HEK293T (cell line): ENCODE results near the gene JARID2.

Experiments used
- CTCF ChIA-PET: fragments of 350-600 bp; formaldehyde crosslinking; extraction: SDS; loops from one replicate; lab custom pipeline; 2021; ENCODE audit warnings: antibody characterized with exemption, inconsistent platforms; lab: Yijun Ruan, JAX
- POLR2A ChIA-PET: fragments of 350-600 bp; formaldehyde crosslinking; extraction: SDS; loops from one replicate; lab custom pipeline; 2020; ENCODE audit warnings: antibody characterized with exemption, inconsistent platforms; lab: Yijun Ruan, JAX
- DNase-seq: peaks from one replicate; pipeline ENCODE4 v3.0.0; 2012; ENCODE audit warnings: mixed read lengths; ENCODE audit errors: extremely low spot score
- ARNT ChIP-seq: fragments of 450-650 bp; IDR thresholded peaks from 2 replicates; pipeline ENCODE4 v1.6.1; 2017; ENCODE audit warnings: mild to moderate bottlenecking
- BHLHE40 ChIP-seq: fragments of 450-650 bp; IDR thresholded peaks from 2 replicates; pipeline ENCODE4 v1.6.1; 2016; ENCODE audit warnings: mild to moderate bottlenecking, moderate library complexity, borderline replicate concordance
- CTBP1 ChIP-seq: fragments of 450-650 bp; IDR thresholded peaks from 2 replicates; pipeline ENCODE4 v1.6.1; 2016; ENCODE audit warnings: borderline replicate concordance
- ELF4 ChIP-seq: fragments of 450-650 bp; IDR thresholded peaks from 2 replicates; pipeline ENCODE4 v1.6.1; 2017; ENCODE audit warnings: antibody characterized with exemption
- FOXA1 ChIP-seq: fragments of 450-650 bp; IDR thresholded peaks from 2 replicates; pipeline ENCODE4 v1.6.1; 2016; ENCODE audit warnings: mild to moderate bottlenecking
- FOXK2 ChIP-seq: fragments of 450-650 bp; IDR thresholded peaks from 2 replicates; pipeline ENCODE4 v1.6.1; 2016; ENCODE audit warnings: mild to moderate bottlenecking
- FOXM1 ChIP-seq: fragments of 450-650 bp; IDR thresholded peaks from 2 replicates; pipeline ENCODE4 v1.6.1; 2017; ENCODE audit warnings: mild to moderate bottlenecking, borderline replicate concordance
- HDGF ChIP-seq: fragments of 450-650 bp; IDR thresholded peaks from 2 replicates; pipeline ENCODE4 v1.6.1; 2017; ENCODE audit warnings: antibody characterized with exemption, borderline replicate concordance
- L3MBTL2 ChIP-seq: fragments of 450-650 bp; conservative IDR thresholded peaks from 2 replicates; pipeline ENCODE4 v1.6.1; 2016; ENCODE audit warnings: mild to moderate bottlenecking
- LEF1 ChIP-seq: fragments of 450-650 bp; IDR thresholded peaks from 2 replicates; pipeline ENCODE4 v1.6.1; 2017; ENCODE audit warnings: mild to moderate bottlenecking, borderline replicate concordance
- NFRKB ChIP-seq: fragments of 450-650 bp; IDR thresholded peaks from 2 replicates; pipeline ENCODE4 v1.6.1; 2016; ENCODE audit warnings: mild to moderate bottlenecking, moderate library complexity
- SP1 ChIP-seq: fragments of 450-650 bp; IDR thresholded peaks from 2 replicates; pipeline ENCODE4 v1.6.1; 2017
- SUZ12 ChIP-seq: fragments of 450-650 bp; IDR thresholded peaks from 2 replicates; pipeline ENCODE4 v1.6.1; 2016; ENCODE audit warnings: mild to moderate bottlenecking
- TARDBP ChIP-seq: fragments of 450-650 bp; IDR thresholded peaks from 2 replicates; pipeline ENCODE4 v1.6.1; 2016
- ZNF384 ChIP-seq: fragments of 450-650 bp; IDR thresholded peaks from 2 replicates; pipeline ENCODE4 v1.6.1; 2016
- TF ChIP-seq, protein P1 (sequence below): fragments of 450-650 bp; IDR thresholded peaks from 2 replicates; pipeline ENCODE4 v1.6.1; 2016

Gene JARID2

DNA sequence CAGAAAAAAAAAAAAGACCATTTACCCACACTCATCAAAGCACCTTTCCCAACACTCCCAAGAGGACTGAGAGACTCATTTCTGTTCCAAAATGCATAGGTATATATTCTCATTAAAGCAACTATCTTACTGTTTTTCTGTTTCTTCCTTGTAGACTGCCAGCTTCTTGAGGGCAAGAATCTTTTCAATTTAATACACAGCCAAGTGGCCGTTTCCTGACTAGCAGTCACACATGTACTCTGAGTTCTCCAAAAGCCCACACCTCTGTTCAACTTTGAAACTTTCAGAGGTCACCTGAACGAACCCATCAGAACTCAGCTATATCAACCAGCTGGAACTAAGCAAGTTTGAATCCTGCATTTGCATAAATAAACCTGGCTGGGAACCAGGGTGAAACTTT is 324.3 kb downstream of the JARID2 start:
- DNase-seq, result no peak
- ChIA-PET CTCF (interaction anchor here (0.6 kb wide), 1 partner anchor 1395 kb away, joined by 8 read pairs; no protein-coding TSS in a partner anchor), POLR2A (no interaction called here)
- TF ChIP-seq, protein P1, sequence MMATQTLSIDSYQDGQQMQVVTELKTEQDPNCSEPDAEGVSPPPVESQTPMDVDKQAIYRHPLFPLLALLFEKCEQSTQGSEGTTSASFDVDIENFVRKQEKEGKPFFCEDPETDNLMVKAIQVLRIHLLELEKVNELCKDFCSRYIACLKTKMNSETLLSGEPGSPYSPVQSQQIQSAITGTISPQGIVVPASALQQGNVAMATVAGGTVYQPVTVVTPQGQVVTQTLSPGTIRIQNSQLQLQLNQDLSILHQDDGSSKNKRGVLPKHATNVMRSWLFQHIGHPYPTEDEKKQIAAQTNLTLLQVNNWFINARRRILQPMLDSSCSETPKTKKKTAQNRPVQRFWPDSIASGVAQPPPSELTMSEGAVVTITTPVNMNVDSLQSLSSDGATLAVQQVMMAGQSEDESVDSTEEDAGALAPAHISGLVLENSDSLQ, result no peak
- TF ChIP-seq BHLHE40 (no peak), CTBP1 (no peak), ELF4 (no peak), NFRKB (no peak), LEF1 (no peak), ARNT (no peak), SUZ12 (no peak), SP1 (no peak), FOXK2 (no peak), HDGF (no peak), L3MBTL2 (no peak), FOXM1 (no peak), TARDBP (no peak), ZNF384 (no peak), FOXA1 (no peak)
